ENCODE results near the gene DIS3L2. TPM values are rescaled to one million over a fixed set of nuclear protein-coding genes. Genes with fewer than 3 reads are reported as not detected.

The DIS3L2 gene
- total and polyA plus RNA-seq, 2 of the 4 experiments (the other 2 are of a cell fraction) = 14.7 to 19.2 TPM

DNA sequence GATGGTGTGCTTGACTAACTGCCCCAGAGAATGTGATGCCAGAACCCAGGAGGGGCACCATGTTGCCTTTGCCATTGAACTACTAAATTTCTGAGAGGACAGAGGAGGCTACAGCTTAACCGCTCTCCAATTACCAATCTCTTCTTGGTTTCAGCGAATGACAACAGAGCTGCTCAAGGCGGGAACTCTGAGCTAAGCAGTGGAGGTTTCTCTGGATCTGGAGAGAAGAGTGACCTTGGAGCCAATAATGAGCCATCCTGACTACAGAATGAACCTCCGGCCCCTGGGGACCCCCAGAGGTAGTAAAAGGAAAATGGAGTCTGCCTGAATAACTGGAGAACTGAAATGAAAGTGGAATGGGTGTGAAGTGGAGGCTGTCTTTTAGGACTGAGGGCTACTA, 53.2 kb downstream of the DIS3L2 start:
- CTCF ChIA-PET = interaction anchor here (0.6 kb wide), 1 partner anchor 47 kb away, joined by 3 read pairs; no protein-coding TSS in a partner anchor
- POLR2A ChIA-PET (ENCODE audit: unreplicated experiment) = no interaction called here

More for the DNA sequence above, 53.2 kb downstream of the DIS3L2 start:
- no TSS peak for BruUV-seq (replicated peaks)
- in situ Hi-C loops (cut with MboI; ENCODE audit: low sequenced_read_pairs) = no loop called here
- no peak overlapping the region for H2AFZ ChIP-seq (replicated peaks; ENCODE audit: low read length, poor library complexity)
- H3K18ac ChIP-seq (ENCODE audit: low read depth, low read length) = no peak overlapping the region
- H3K9me1 ChIP-seq (ENCODE audit: insufficient read depth, low read length) = peaks cover 7% of the 10 kb centered on the region
- H4K8ac ChIP-seq (ENCODE audit: low read depth in 2 of 2, low read length in 2 of 2) = no peak overlapping the region
- H3K36me3 ChIP-seq (ENCODE audit: control insufficient read depth, insufficient read depth, low read length) = peaks cover 7% of the 10 kb centered on the region
- no peak overlapping the region for H3K4ac ChIP-seq (ENCODE audit: low read depth, low read length)
- no peak overlapping the region for H2BK20ac ChIP-seq (ENCODE audit: low read depth, low read length)
- H3K4me3 ChIP-seq (ENCODE audit: insufficient read depth, low read depth, low read length) = no peak overlapping the region
- WGBS, 2 experiments (ENCODE audit: extremely low coverage in 2 of 2, insufficient read length in 1 of 2) = 80% methylated on average over 1 of the region's 4 CpGs; no CpG with 5 or more reads in 1 of the 2 experiments
- no peak overlapping the region for H2BK120ac ChIP-seq (ENCODE audit: low read depth, low read length)
- no peak overlapping the region for H2BK15ac ChIP-seq (ENCODE audit: low read depth, low read length)
- peaks cover 4% of the 10 kb centered on the region for H3K4me1 ChIP-seq (ENCODE audit: control insufficient read depth, insufficient read depth, low read length)
- no peak overlapping the region for H3K4me2 ChIP-seq (ENCODE audit: low read depth, low read length)
- ATAC-seq (ENCODE audit: low read depth) = no peak
- no peak overlapping the region for H2AK9ac ChIP-seq (replicated peaks; ENCODE audit: low read depth, low read length, poor library complexity)
- H3K23ac ChIP-seq (ENCODE audit: low read depth, low read length) = no peak overlapping the region
- H3K79me1 ChIP-seq (ENCODE audit: low read depth in 1 of 2, low read length in 2 of 2) = peaks cover 17 to 26% of the 10 kb centered on the region in 2 experiments
- no peak for DNase-seq
- TF ChIP-seq RAD21 (IDR thresholded peaks at IDR 0.05; ENCODE audit: low read length) (no peak), FOS (IDR thresholded peaks at IDR 0.05; ENCODE audit: low read depth, low read length) (no peak), BHLHE40 (IDR thresholded peaks at IDR 0.05; ENCODE audit: low read depth, low read length) (no peak), RCOR1 (IDR thresholded peaks at IDR 0.05; ENCODE audit: insufficient replicate concordance, low read length) (no peak), CHD1 (IDR thresholded peaks at IDR 0.05; ENCODE audit: low read depth, low read length) (no peak)
- TF ChIP-seq, protein P1, sequence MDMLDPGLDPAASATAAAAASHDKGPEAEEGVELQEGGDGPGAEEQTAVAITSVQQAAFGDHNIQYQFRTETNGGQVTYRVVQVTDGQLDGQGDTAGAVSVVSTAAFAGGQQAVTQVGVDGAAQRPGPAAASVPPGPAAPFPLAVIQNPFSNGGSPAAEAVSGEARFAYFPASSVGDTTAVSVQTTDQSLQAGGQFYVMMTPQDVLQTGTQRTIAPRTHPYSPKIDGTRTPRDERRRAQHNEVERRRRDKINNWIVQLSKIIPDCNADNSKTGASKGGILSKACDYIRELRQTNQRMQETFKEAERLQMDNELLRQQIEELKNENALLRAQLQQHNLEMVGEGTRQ (IDR thresholded peaks at IDR 0.05; ENCODE audit: low read depth, low read length) = no peak
- TF ChIP-seq, protein P2, sequence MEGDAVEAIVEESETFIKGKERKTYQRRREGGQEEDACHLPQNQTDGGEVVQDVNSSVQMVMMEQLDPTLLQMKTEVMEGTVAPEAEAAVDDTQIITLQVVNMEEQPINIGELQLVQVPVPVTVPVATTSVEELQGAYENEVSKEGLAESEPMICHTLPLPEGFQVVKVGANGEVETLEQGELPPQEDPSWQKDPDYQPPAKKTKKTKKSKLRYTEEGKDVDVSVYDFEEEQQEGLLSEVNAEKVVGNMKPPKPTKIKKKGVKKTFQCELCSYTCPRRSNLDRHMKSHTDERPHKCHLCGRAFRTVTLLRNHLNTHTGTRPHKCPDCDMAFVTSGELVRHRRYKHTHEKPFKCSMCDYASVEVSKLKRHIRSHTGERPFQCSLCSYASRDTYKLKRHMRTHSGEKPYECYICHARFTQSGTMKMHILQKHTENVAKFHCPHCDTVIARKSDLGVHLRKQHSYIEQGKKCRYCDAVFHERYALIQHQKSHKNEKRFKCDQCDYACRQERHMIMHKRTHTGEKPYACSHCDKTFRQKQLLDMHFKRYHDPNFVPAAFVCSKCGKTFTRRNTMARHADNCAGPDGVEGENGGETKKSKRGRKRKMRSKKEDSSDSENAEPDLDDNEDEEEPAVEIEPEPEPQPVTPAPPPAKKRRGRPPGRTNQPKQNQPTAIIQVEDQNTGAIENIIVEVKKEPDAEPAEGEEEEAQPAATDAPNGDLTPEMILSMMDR (conservative IDR thresholded peaks at IDR 0.05; ENCODE audit: low read depth, low read length) = no peak
- no peaks in the 10 kb centered on the region for H3K9me3 ChIP-seq (ENCODE audit: control insufficient read depth, insufficient read depth, low read length)
- no peak overlapping the region for H4K5ac ChIP-seq (ENCODE audit: low read depth, low read length)
- H2AK5ac ChIP-seq (ENCODE audit: low read depth, low read length) = no peak overlapping the region
- no peak overlapping the region for H3K9ac ChIP-seq (ENCODE audit: low read depth, low read length)
- no peak overlapping the region for H4K91ac ChIP-seq (ENCODE audit: insufficient read depth, low read depth, low read length)
- no peak overlapping the region for H3K56ac ChIP-seq (ENCODE audit: extremely low read depth, insufficient read depth, low read length)
- intact Hi-C loops (cut with micrococcal nuclease) = no loop called here
- H3K27me3 ChIP-seq (ENCODE audit: control insufficient read depth, insufficient read depth, low read length) = peaks cover 11% of the 10 kb centered on the region
- dilution Hi-C loops (cut with HindIII; ENCODE audit: low sequenced_read_pairs, unreplicated experiment) = no loop called here
- no peak overlapping the region for H3K27ac ChIP-seq (ENCODE audit: insufficient read depth, low read length)
- H3K14ac ChIP-seq (replicated peaks; ENCODE audit: low read depth, low read length) = no peak overlapping the region
- no peak overlapping the region for H2BK5ac ChIP-seq (ENCODE audit: low read depth, low read length, poor library complexity, severe bottlenecking)
- H4K20me1 ChIP-seq (ENCODE audit: insufficient read depth, low read length) = peaks cover 45% of the 10 kb centered on the region; the same call in 1 of the 2 replicates
